Germinal center (tissue), 1 donor: ENCODE measurements around the gene ZSWIM8.
"Not testable (repeated sequence)": the region's sequence is repeated elsewhere in the genome, so short reads cannot be mapped to it uniquely, and the experiment has no call there.

Source experiments
- DNase-seq: peaks from one replicate; pipeline ENCODE4 v3.0.0; 2012; ENCODE audit warnings: mixed read lengths, low spot score

ZSWIM8 gene

GRCh38 chr10:73796035-73796434, 10.6 kb downstream of the ZSWIM8 start:
- DNase-seq = not testable (repeated sequence)

GRCh38 chr10:73796766-73797165, 11.4 kb downstream of the ZSWIM8 start:
- no peak for DNase-seq

GRCh38 chr10:73797324-73798025, 12.1 kb downstream of the ZSWIM8 start:
- no peak for DNase-seq

DNA sequence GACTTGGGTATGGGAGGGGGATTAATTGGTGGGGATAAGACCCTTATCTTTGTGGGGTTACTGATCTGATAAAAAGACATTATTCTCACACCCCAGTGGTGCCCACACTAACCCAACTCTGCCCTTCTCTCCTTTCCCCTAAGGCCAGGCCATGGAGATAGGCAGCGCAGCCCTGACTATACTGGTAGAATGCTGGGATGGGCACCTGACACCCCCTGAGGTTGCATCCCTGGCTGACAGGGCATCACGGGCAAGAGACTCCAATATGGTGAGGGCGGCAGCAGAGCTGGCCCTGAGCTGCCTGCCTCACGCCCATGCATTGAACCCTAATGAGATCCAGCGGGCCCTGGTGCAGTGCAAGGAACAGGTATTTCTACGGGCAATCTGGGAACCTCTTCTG, 12.7 kb downstream of the ZSWIM8 start:
- DNase-seq = no peak

GRCh38 chr10:73798927-73799560, 13.6 kb downstream of the ZSWIM8 start:
- DNase-seq = no peak

DNA sequence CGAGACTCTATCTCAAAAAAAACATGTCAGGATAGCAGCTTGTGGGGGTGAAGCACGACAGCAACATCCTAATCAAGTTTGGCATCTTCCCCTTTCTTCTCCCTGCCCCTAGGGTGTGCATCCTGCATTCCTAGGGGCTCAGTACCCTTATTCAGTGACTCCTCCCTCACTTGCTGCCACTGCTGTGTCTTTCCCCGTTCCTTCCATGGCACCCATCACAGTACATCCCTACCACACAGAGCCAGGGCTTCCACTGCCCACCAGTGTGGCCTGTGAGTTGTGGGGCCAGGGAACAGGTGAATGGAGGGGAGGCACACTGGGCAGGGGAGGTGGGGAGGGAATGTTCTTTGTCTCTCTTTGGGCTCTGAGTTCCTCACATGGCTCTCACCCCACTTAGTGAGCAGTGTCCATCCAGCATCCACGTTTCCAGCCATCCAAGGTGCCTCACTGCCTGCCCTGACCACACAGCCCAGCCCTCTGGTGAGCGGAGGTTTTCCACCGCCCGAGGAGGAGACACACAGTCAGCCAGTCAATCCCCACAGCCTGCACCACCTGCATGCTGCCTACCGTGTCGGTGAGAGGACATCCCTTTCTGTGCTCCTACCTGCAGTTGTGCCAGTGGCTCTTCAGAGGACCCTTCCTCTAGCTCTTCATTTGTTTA, 14.6 kb downstream of the ZSWIM8 start:
- DNase-seq = no peak

DNA sequence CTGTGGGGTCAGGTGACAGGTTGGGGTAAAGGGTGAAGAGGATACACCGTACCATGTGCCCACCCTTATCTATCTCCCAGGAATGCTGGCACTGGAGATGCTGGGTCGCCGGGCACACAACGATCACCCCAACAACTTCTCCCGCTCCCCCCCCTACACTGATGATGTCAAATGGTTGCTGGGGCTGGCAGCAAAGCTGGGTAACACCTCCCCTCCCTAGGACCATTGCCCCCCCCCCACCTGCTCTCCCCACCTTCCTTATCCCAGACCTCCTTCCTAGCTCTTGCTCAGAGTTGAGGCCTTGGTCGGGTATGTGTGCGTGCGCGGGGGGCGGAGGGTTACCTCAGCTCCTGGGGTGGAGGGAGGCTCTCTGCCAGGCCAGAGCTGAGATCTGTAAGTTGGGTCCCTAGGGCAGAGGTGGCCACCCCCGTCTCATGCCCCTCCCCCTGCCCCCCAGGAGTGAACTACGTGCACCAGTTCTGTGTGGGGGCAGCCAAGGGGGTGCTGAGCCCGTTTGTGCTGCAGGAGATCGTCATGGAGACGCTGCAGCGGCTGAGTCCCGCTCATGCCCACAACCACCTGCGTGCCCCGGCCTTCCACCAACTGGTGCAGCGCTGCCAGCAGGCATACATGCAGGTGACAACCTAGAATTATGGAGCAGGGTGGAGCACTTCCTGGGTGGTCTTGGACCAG, 15.3 kb downstream of the ZSWIM8 start:
- DNase-seq = no peak

DNA sequence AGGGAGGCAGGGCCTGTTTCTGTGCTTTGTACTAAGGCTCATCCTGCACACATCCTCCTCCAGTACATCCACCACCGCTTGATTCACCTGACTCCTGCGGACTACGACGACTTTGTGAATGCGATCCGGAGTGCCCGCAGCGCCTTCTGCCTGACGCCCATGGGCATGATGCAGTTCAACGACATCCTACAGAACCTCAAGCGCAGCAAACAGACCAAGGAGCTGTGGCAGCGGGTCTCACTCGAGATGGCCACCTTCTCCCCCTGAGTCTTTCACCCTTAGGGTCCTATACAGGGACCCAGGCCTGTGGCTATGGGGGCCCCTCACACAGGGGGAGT, 15.8 kb downstream of the ZSWIM8 start:
- no peak for DNase-seq

- no peak for DNase-seq
Measured at GRCh38 chr10:73802276-73802991, 17.0 kb downstream of the ZSWIM8 start.

GRCh38 chr10:73803680-73804286, 18.4 kb downstream of the ZSWIM8 start:
- no peak for DNase-seq

DNA sequence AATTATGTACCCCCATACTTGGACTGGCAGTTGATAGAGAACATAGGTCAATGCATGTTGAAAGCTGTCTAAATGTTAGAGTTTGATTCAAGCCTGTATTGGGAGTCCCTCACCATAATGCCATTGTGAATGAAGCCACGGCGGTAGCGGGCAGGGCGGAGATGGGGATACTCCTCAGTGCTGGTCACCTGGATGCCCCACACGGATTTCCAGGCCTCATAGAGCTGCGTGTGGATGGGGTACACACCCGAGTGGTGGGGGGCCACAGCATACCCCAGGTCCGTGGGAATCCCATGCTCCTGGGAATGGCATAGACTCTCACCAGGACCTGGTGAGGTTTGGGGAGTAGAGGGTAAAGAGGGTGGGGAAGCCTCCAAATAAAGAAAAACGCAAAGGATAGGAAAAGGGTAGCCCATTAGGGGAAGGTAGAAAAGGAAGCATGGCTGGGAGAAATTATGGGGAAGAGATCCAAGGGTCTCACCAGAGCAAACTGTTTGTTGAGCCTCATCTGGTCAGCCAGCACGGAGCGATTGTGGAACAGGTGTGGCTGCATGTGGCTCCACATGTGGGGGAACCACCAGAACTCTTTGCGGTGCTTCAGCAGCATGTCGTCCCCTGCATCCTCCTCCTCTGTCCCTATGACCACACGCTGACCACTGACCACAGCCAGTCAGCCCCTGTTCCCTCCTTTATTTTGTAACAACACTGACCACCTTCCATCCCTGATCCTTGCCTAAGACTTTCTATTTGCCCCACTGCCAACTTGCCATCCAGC, 21.0 kb downstream of the ZSWIM8 start:
- DNase-seq = no peak

DNA sequence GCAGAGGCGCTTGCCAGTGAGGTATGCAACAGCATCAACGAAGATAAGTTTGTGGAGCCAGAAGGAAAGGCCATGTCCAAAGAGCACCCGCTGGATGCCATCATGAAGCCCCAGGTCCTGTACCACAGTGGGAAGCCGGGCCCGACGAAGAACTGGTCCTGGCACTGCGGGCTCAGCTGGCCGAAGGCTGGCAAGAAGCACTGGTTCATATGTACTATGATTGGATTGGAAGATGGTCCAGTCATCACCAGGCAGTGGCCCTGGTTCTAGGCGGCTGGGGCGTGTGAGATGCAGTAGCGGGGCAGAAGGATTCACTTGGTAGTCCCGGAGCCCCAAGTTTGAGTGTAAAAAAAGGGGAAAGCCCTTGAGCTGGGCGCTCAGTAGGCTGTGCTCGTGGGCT, 22.1 kb downstream of the ZSWIM8 start:
- no peak for DNase-seq

- no peak for DNase-seq
Measured at GRCh38 chr10:73808021-73808815, 22.8 kb downstream of the ZSWIM8 start.

GRCh38 chr10:73809061-73809818, 23.8 kb downstream of the ZSWIM8 start:
- no peak for DNase-seq

DNA sequence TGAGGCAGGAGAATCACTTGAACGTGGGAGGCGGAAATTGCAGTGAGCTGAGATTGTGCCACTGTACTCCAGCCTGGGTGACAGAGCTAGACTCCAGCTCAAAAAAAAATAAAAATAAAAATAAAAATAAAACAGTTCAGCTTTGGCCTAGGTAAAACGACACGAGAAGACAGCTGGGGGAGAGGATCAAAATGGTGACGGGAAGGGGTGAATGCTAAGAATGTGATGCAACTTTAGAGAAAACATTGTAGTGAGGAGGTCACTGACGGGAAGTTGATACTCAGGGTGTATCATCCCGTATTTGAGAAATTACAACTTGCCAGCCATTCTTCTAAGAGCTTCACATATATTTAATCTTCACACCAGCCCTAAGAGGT, 24.9 kb downstream of the ZSWIM8 start:
- no peak for DNase-seq

GRCh38 chr10:73810735-73811465, 25.5 kb downstream of the ZSWIM8 start:
- DNase-seq = peak; percentile 66

DNA sequence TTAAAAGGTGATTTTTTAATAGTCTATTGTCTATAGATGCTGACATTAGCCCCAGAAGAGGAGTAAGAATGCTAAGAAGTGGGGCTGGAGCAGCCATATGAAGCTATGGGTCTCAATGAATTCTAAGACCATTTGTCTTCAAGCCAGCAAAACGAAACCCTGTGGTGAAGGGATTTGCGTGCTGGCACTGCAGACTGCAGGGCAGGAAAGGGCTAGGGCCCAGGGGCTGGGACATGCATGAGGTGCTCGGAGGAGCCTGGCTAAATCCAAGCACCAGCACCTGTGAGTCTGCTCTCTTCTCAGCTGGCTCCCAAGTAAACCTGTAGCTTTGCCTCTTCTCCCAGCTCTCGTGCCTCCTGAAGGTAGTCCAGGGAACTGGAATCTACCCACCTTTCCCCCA, 27.3 kb downstream of the ZSWIM8 start:
- no peak for DNase-seq

GRCh38 chr10:73813333-73813732, 27.9 kb downstream of the ZSWIM8 start:
- DNase-seq = no peak
